Epithelial cell of proximal tubule (primary cell): Measurements from ENCODE around the gene PCED1A. TPM values are rescaled to one million over a fixed set of nuclear protein-coding genes. Genes with fewer than 3 reads are reported as not detected.

Experiments
- DNase-seq: peaks from one replicate; pipeline ENCODE4 v3.0.0-alpha.2; 2011; ENCODE audit warnings: low read depth
- H3K4me3 ChIP-seq: 2 replicates; pipeline ENCODE4 v1.5.1; 2011; ENCODE audit warnings: low read depth, mild to moderate bottlenecking, low read length
- CTCF ChIP-seq: conservative IDR thresholded peaks from 2 replicates; pipeline ENCODE4 v1.5.1; 2012; ENCODE audit warnings: low read depth, mild to moderate bottlenecking, low read length
- total RNA-seq: library from RNA; depleted of rRNA; stranded (reverse); fragments of >200 nt; gene quantifications from 2 replicates; pipeline ENCODE4 v1.2.3, GENCODE V29; 2015

PCED1A gene
- total RNA-seq, 1 donor from 2014 or later = 37.5 TPM

DNA sequence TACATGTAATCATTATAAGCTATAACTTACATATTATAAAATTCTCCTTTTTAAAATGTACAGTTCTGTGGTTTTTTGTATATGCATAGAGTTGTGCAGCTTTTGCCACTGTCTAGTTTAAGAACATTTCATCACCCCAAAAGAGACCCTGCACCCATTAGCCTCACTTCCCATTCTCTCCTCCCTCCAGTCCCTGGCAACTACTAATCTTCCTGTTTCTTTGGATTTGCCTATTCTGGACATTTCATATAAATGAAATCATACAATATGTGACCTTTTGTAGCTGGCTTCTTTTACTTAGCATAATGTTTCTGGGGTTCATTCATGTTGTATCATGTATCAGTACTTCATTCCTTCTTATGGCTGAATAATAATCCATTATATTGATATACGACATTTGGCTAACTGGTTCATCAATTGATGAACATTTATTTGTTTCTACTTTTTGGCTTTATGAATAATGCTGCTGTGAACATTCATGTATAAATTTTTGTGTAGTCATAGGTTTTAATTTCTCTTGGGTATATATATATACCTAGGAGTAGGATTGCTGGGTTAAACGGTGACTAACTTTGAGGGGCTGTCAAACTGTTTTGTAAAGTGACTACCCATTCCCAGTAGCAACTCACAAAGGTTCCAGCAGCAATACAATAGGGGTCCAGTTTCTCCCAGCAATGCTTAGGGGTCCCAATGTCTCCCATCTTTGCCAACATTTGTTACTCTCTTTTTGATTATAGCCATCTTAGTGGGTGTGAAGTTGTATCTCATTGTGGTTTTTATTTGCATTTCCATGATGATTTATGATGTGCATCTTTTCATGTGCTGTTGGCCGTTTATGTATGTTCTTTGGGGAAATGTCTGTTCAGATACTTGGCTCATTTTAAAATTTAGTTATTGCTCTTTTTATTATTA lies 43.5 kb upstream of the PCED1A start:
- DNase-seq = no peak
- no peak overlapping the region for H3K4me3 ChIP-seq
- TF ChIP-seq CTCF = no peak

GRCh38 chr20:2880650-2881049 lies 40.2 kb upstream of the PCED1A start:
- H3K4me3 ChIP-seq = no peak overlapping the region
- DNase-seq = no peak
- TF ChIP-seq CTCF = no peak

GRCh38 chr20:2879146-2879545 lies 38.7 kb upstream of the PCED1A start:
- peak; percentile 62 for DNase-seq
- no peak for TF ChIP-seq CTCF
- H3K4me3 ChIP-seq = no peak overlapping the region

GRCh38 chr20:2878515-2878914 lies 38.1 kb upstream of the PCED1A start:
- no peak for TF ChIP-seq CTCF
- DNase-seq = no peak
- no peak overlapping the region for H3K4me3 ChIP-seq

GRCh38 chr20:2875690-2876203 lies 35.3 kb upstream of the PCED1A start:
- no peak overlapping the region for H3K4me3 ChIP-seq
- no peak for TF ChIP-seq CTCF
- DNase-seq = no peak

DNA sequence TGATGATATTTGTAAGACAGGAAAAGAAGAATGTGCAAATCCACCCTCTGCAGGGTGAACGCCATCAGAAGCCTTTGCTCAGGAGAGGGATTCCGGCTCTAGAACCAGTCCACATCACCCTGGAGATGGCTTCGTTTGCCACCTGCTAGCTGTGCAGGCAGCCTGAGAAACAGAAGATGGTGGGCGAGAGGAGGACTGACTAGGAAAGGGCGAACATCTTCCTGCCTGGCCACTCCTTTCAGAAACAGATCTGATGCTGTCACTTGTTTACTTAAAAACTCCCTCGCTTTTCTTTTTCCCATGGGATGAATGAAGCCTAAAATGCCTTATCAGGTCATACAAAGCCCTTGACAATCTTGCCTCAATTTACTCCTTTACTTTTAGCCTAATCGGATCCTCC lies 34.0 kb upstream of the PCED1A start:
- no peak for DNase-seq
- H3K4me3 ChIP-seq = peak overlapping the region; percentile 97
- TF ChIP-seq CTCF = no peak

GRCh38 chr20:2873747-2874041 lies 33.2 kb upstream of the PCED1A start:
- no peak for TF ChIP-seq CTCF
- no peak for DNase-seq
- H3K4me3 ChIP-seq = peak overlapping the region; percentile 97
